Cardiac fibroblast (primary cell): Measurements from ENCODE around the gene ZNF629.

ENCODE experiments used
- DNase-seq, 2 donors: peaks; one replicate each; pipeline versions ENCODE4 v3.0.0 to v3.0.0-alpha.2; 2010; ENCODE audit warnings: low read depth in 2 of 2
- H3K4me3 ChIP-seq, 2 donors: replicated peaks in 1 of 2; 1 replicate in 1 of 2; 2 replicates in 1 of 2; pipeline ENCODE4 v1.5.1; 2011; ENCODE audit warnings: low read depth in 2 of 2, low read length in 2 of 2, mild to moderate bottlenecking in 2 of 2, moderate library complexity in 1 of 2
- CTCF ChIP-seq: IDR thresholded peaks from one replicate; pipeline ENCODE4 v1.5.1; 2011; ENCODE audit warnings: low read depth, mild to moderate bottlenecking, low read length, inconsistent platforms

The ZNF629 gene

GRCh38 chr16:30797670-30798309, 10.8 kb upstream of the ZNF629 start:
- no peak overlapping the region for H3K4me3 ChIP-seq
- no peak for TF ChIP-seq CTCF
- DNase-seq = no peak

GRCh38 chr16:30794634-30795033, 7.6 kb upstream of the ZNF629 start:
- no peak for TF ChIP-seq CTCF
- DNase-seq = no peak

GRCh38 chr16:30793508-30794069, 6.6 kb upstream of the ZNF629 start:
- H3K4me3 ChIP-seq = no peak overlapping the region
- no peak for TF ChIP-seq CTCF
- DNase-seq = no peak

More at GRCh38 chr16:30794634-30795033, 7.6 kb upstream of the ZNF629 start:
- no peak overlapping the region for H3K4me3 ChIP-seq

- peak overlapping the region; percentile 75 to 95 for H3K4me3 ChIP-seq
- no peak for DNase-seq
- TF ChIP-seq CTCF = peak; percentile 6
These were observed 791 bp upstream of the ZNF629 start for GRCh38 chr16:30787613-30788378.

- peak; percentile 71 to 72 for DNase-seq
- no peak for TF ChIP-seq CTCF
- peak overlapping the region; percentile 75 to 95 for H3K4me3 ChIP-seq
These were observed 680 bp downstream of the ZNF629 start for GRCh38 chr16:30786115-30786935.
